ENCODE measurements around the gene NDUFV2.

DNA sequence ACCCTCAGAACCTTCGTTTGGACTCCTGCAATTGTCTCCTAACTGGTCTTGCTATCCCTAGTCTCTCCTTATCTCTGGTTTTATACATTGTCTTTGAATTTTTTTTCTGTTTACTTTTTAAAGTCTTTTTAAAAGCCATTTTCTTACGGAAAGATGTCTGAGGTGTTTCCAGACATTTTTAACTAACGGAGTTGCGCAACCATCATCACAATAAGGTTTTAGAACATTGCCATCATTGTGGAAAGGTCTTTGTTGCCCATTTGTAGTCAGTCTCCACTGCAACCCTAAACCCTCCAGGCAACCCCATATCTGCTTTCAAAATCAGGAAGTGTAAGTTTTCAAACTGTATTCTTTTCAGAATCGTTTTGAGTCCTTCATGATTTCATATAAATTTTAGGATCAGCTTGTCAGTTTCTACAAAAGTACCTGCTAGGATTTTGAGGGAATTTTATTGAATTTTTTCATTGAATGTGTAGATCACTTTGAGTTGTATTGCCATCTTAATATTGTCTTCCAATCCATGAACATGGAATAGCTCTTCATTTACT is 80.4 kb downstream of the NDUFV2 start:
- TF ChIP-seq, protein P1, sequence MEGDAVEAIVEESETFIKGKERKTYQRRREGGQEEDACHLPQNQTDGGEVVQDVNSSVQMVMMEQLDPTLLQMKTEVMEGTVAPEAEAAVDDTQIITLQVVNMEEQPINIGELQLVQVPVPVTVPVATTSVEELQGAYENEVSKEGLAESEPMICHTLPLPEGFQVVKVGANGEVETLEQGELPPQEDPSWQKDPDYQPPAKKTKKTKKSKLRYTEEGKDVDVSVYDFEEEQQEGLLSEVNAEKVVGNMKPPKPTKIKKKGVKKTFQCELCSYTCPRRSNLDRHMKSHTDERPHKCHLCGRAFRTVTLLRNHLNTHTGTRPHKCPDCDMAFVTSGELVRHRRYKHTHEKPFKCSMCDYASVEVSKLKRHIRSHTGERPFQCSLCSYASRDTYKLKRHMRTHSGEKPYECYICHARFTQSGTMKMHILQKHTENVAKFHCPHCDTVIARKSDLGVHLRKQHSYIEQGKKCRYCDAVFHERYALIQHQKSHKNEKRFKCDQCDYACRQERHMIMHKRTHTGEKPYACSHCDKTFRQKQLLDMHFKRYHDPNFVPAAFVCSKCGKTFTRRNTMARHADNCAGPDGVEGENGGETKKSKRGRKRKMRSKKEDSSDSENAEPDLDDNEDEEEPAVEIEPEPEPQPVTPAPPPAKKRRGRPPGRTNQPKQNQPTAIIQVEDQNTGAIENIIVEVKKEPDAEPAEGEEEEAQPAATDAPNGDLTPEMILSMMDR (IDR thresholded peaks at IDR 0.05) = no peak
- TF ChIP-seq POLR2A (IDR thresholded peaks at IDR 0.05) = no peak
